Thyroid gland (tissue), 4 donors: ENCODE results near the gene LCE1B. TPM values are rescaled to one million over a fixed set of nuclear protein-coding genes. Genes with fewer than 3 reads are reported as not detected.

Source experiments
- DNase-seq, 2 donors: peaks; one replicate each; pipeline ENCODE4 v3.0.0-alpha.2; 2019
- H3K27ac ChIP-seq, 3 donors: fragments of 200-600 bp; sonication (generic); 1 replicate in 2 of 3; 2 replicates in 1 of 3; pipeline ENCODE4 v1.5.1; 2016 to 2019; ENCODE audit warnings: mild to moderate bottlenecking in 1 of 3, moderate library complexity in 1 of 3
- H3K27me3 ChIP-seq: fragments of 200-600 bp; sonication (generic); one replicate; pipeline ENCODE4 v1.5.1; 2019
- H3K36me3 ChIP-seq, 2 donors: fragments of 200-600 bp; sonication (generic); one replicate each; pipeline ENCODE4 v1.5.1; 2016 to 2019
- H3K4me1 ChIP-seq, 2 donors: fragments of 200-600 bp; sonication (generic); one replicate each; pipeline ENCODE4 v1.5.1; 2017 to 2019
- H3K4me3 ChIP-seq, 3 donors: fragments of 200-600 bp; sonication (generic); replicated peaks in 1 of 3; 1 replicate in 2 of 3; 2 replicates in 1 of 3; pipeline ENCODE4 v1.5.1; 2016; ENCODE audit warnings: mild to moderate bottlenecking in 1 of 3
- H3K9me3 ChIP-seq: fragments of 200-600 bp; sonication (generic); one replicate; pipeline ENCODE4 v1.5.1; 2017
- CTCF ChIP-seq, 6 experiments: fragments of 200-600 bp in 3 of 6; fragments of 450-650 bp in 3 of 6; sonication (generic) in 3 of 6; IDR thresholded peaks; one replicate each; pipeline ENCODE4 v1.5.1; 2016 to 2019; ENCODE audit warnings: antibody characterized with exemption in 6 of 6, mild to moderate bottlenecking in 2 of 6, inconsistent platforms in 1 of 6, moderate library complexity in 1 of 6
- POLR2A ChIP-seq, 2 donors: fragments of 450-650 bp; IDR thresholded peaks; one replicate each; pipeline ENCODE4 v1.6.1; 2017; ENCODE audit warnings: antibody characterized with exemption in 2 of 2, mild to moderate bottlenecking in 2 of 2, moderate library complexity in 1 of 2
- WGBS, 2 donors: methylation state at CpG; one replicate each; pipeline ENCODE4 v1.1.5; 2017; 5-methylcytosine and 5-hydroxymethylcytosine counted together
- intact Hi-C: fragments of 100-400 bp; cut with DNase I; formaldehyde crosslinking; loops from one replicate; pipeline ENCODE4 v1.15.1; 2023
- total RNA-seq, 4 donors: library from RNA; depleted of rRNA; stranded (reverse); fragments of >200 nt; gene quantifications; one replicate each; pipeline ENCODE4 v1.2.3, GENCODE V29; 2016

LCE1B gene
- total RNA-seq, 4 donors from 2014 or later = not detected

DNA sequence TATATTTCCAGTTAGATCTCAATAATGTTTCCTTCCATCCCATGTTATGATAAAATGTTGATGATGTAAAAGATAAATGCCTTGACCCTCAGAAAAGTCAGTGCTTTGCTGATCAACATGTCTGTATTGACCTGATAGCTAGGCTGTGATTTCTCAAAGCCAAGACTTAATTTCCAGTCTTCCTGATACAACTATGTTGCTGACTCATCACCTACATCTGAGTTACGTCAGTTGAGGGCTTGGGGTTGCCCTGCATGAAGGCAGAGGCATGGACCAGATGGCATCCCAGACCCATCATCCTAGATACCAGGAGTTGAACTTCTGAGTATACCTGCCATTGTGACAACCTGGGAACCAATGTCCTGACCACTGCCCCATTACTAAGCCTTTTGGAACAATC, 10.4 kb upstream of the LCE1B start:
- WGBS, 2 donors = 62 to 89% methylated on average over 1 of the region's 1 CpG
- H3K4me3 ChIP-seq = no peak overlapping the region

GRCh38 chr1:152806576-152806975, 5.2 kb upstream of the LCE1B start, which contains the start of gene LCE1C:
Gene LCE1C, minus strand, starts transcription at chr1:152806651. Its CDS starts 1,173 bp downstream, at chr1:152805478.
- no peak for DNase-seq
- Histone ChIP-seq H3K27ac (no peak within 1 kb of the TSS), H3K27me3 (no peaks in the 10 kb centered on the region), H3K4me1 (no peaks in the 10 kb centered on the region), H3K4me3 (no peak within 1 kb of the TSS), H3K36me3 (no peaks in the 10 kb centered on the region), H3K9me3 (no peaks in the 10 kb centered on the region)
- intact Hi-C loops = no loop called here
- WGBS, 2 donors = 27 to 30% methylated on average over 3 of the region's 3 CpGs
- no peak for TF ChIP-seq CTCF (IDR thresholded peaks at IDR 0.05)
- no peak for TF ChIP-seq POLR2A (IDR thresholded peaks at IDR 0.05)

More for the DNA sequence above, 10.4 kb upstream of the LCE1B start:
- intact Hi-C loops = no loop called here
- Histone ChIP-seq H3K9me3 (no peaks in the 10 kb centered on the region), H3K27ac (no peak overlapping the region), H3K27me3 (no peaks in the 10 kb centered on the region), H3K4me1 (no peaks in the 10 kb centered on the region), H3K36me3 (no peaks in the 10 kb centered on the region)
- DNase-seq = no peak
- TF ChIP-seq CTCF (IDR thresholded peaks at IDR 0.05) (no peak), POLR2A (IDR thresholded peaks at IDR 0.05) (no peak)

GRCh38 chr1:152811050-152811449, 721 bp upstream of the LCE1B start:
- WGBS, 2 donors = 79 to 91% methylated on average over 2 of the region's 2 CpGs
- no peaks in the 10 kb centered on the region for H3K27me3 ChIP-seq
- H3K4me1 ChIP-seq = no peaks in the 10 kb centered on the region
- H3K27ac ChIP-seq = no peak overlapping the region
- H3K36me3 ChIP-seq = no peaks in the 10 kb centered on the region
- H3K9me3 ChIP-seq = no peaks in the 10 kb centered on the region
- DNase-seq = no peak
- no peak overlapping the region for H3K4me3 ChIP-seq
- intact Hi-C loops = no loop called here
- no peak for TF ChIP-seq CTCF (IDR thresholded peaks at IDR 0.05)
- no peak for TF ChIP-seq POLR2A (IDR thresholded peaks at IDR 0.05)

DNA sequence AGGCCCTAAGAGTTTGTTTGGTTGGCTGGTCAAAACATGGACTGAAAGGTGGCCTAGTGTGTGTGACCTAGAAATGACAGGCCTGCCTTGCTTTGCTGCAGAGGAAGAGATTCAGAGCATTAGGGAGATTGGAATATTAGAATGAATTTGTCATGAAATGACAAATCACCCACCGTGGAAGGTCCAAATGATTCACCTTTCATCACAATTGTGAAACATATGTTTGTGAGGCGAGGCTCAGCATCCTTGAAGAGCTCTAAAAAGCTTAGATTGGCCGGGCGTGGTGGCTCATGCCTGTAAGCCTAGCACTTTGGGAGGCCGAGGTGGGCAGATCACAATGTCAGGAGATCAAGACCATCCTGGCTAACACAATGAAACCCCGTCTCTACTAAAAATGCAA, 5.5 kb downstream of the LCE1B start:
- H3K27ac ChIP-seq = no peak overlapping the region
- no peaks in the 10 kb centered on the region for H3K4me1 ChIP-seq
- no peaks in the 10 kb centered on the region for H3K27me3 ChIP-seq
- no peak overlapping the region for H3K4me3 ChIP-seq
- TF ChIP-seq CTCF (IDR thresholded peaks at IDR 0.05) = no peak
- no peak for TF ChIP-seq POLR2A (IDR thresholded peaks at IDR 0.05)
- WGBS, 2 donors = 86 to 91% methylated on average over 6 of the region's 6 CpGs
- DNase-seq = no peak
- intact Hi-C loops = no loop called here
- no peaks in the 10 kb centered on the region for H3K36me3 ChIP-seq
- H3K9me3 ChIP-seq = no peaks in the 10 kb centered on the region

- TF ChIP-seq POLR2A (IDR thresholded peaks at IDR 0.05) (no peak), CTCF (IDR thresholded peaks at IDR 0.05) (no peak)
- intact Hi-C loops = no loop called here
- no peak for DNase-seq
- WGBS, 2 donors = 52% methylated on average over 5 of the region's 5 CpGs
- no peaks in the 10 kb centered on the region for H3K27me3 ChIP-seq
- H3K27ac ChIP-seq = no peak overlapping the region
- no peaks in the 10 kb centered on the region for H3K4me1 ChIP-seq
- no peak overlapping the region for H3K4me3 ChIP-seq
- no peaks in the 10 kb centered on the region for H3K36me3 ChIP-seq
- no peaks in the 10 kb centered on the region for H3K9me3 ChIP-seq
These were observed 11.5 kb downstream of the LCE1B start for GRCh38 chr1:152823294-152823693.
